GM12872 (cell line): ENCODE results near the gene TTC28.

ENCODE experiments used
- CTCF ChIP-seq: IDR thresholded peaks from 3 replicates; pipeline ENCODE4 v1.5.1; 2011; ENCODE audit warnings: low read depth, mild to moderate bottlenecking, low read length, moderate library complexity; ENCODE audit not compliant: insufficient read depth

TTC28 gene

GRCh38 chr22:28358312-28358711 is 321.3 kb downstream of the TTC28 start:
- no peak for TF ChIP-seq CTCF

- TF ChIP-seq CTCF, result no peak
These were observed 322.4 kb downstream of the TTC28 start for GRCh38 chr22:28357193-28357592.

GRCh38 chr22:28351476-28351875 is 328.2 kb downstream of the TTC28 start:
- no peak for TF ChIP-seq CTCF

- TF ChIP-seq CTCF, result no peak
These were observed 330.7 kb downstream of the TTC28 start for GRCh38 chr22:28348613-28349609.

- no peak for TF ChIP-seq CTCF
These were observed 333.3 kb downstream of the TTC28 start for GRCh38 chr22:28346308-28346707.

- no peak for TF ChIP-seq CTCF
These were observed 334.5 kb downstream of the TTC28 start for GRCh38 chr22:28344918-28345703.

- TF ChIP-seq CTCF, result no peak
These were observed 338.6 kb downstream of the TTC28 start for GRCh38 chr22:28341001-28341400.
